ENCODE data around the gene PRSS57.

DNA sequence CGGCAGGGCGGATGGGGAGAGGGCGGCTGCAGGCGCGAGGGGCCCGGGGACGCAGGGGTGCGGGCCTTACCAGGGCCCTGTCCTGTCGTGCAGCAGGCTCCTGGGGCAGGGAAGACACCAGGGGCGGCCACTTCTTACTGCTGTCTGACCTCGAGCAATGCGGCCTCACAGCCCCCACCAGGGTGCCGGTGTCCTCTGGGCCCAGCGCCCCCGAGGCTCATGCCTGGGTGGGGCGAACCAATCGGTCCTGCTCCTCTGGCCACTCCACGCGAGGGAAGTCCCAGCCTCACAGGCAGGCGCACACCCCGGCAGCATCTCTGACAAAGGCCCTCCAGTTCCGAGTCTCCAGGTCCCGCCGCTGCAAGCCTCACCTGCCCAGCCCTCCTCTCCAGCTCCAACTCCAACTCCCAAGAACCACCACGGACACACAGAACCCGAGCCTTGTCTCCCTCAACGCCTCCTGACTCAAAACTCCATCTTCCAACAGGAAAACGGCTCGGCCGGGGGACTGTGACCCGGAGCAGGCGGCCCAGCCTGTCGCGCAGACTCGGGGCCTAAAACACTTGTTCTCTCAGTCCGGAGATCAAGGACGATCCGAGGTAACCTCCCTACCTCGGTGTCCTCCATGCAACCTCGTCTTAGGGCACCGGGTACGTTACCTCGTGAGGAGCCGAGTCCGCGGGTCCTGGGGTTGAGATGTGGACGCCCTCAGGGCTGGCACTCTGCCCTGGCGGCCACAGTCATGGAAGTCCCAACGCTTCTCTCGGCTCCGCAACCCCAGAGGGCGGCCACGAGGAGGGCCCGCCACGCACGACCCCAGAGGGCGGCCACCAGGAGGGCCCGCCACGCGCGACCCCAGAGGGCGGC, 49.1 kb downstream of the PRSS57 start:
- TF ChIP-seq, protein P1, sequence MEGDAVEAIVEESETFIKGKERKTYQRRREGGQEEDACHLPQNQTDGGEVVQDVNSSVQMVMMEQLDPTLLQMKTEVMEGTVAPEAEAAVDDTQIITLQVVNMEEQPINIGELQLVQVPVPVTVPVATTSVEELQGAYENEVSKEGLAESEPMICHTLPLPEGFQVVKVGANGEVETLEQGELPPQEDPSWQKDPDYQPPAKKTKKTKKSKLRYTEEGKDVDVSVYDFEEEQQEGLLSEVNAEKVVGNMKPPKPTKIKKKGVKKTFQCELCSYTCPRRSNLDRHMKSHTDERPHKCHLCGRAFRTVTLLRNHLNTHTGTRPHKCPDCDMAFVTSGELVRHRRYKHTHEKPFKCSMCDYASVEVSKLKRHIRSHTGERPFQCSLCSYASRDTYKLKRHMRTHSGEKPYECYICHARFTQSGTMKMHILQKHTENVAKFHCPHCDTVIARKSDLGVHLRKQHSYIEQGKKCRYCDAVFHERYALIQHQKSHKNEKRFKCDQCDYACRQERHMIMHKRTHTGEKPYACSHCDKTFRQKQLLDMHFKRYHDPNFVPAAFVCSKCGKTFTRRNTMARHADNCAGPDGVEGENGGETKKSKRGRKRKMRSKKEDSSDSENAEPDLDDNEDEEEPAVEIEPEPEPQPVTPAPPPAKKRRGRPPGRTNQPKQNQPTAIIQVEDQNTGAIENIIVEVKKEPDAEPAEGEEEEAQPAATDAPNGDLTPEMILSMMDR (conservative IDR thresholded peaks at IDR 0.05; ENCODE audit: low read depth, low read length) = no peak
- TF ChIP-seq RAD21 (IDR thresholded peaks at IDR 0.05; ENCODE audit: low read length) = no peak
- no peak for TF ChIP-seq BHLHE40 (IDR thresholded peaks at IDR 0.05; ENCODE audit: low read depth, low read length)
- no peak for TF ChIP-seq RCOR1 (IDR thresholded peaks at IDR 0.05; ENCODE audit: insufficient replicate concordance, low read length)
- TF ChIP-seq POLR2A (IDR thresholded peaks at IDR 0.05; ENCODE audit: low read depth, low read length) = no peak
- no peak for TF ChIP-seq MAZ (IDR thresholded peaks at IDR 0.05; ENCODE audit: borderline replicate concordance, low read depth, low read length)
- TF ChIP-seq NFE2L2 (IDR thresholded peaks at IDR 0.05; ENCODE audit: low read depth, low read length) = no peak
- no peak for TF ChIP-seq RFX5 (IDR thresholded peaks at IDR 0.05; ENCODE audit: low read depth, low read length)

Data from IMR-90 (cell line).